ENCODE data around the gene NMT1.

The NMT1 gene

DNA sequence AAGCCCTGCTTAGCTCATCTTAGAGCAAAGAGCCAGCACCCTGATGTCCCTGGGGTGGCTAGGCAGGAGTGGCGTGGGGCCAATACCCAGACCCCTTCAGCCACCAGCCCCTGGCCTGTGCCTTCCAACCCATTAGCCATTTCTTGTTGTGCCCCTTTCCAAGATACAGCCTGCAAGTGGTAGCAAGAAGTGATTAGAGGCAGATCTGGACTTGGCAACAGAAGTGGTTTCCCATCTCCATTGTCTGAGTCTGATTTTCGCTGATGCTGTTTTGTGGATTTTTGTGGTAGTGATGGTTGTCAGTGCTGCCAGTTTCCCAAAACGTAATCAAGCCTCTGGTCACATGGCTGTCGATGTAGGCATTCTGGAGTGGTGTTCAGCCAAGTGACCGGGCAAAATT is 45.5 kb downstream of the NMT1 start:
- FAIRE-seq = no peak

DNA sequence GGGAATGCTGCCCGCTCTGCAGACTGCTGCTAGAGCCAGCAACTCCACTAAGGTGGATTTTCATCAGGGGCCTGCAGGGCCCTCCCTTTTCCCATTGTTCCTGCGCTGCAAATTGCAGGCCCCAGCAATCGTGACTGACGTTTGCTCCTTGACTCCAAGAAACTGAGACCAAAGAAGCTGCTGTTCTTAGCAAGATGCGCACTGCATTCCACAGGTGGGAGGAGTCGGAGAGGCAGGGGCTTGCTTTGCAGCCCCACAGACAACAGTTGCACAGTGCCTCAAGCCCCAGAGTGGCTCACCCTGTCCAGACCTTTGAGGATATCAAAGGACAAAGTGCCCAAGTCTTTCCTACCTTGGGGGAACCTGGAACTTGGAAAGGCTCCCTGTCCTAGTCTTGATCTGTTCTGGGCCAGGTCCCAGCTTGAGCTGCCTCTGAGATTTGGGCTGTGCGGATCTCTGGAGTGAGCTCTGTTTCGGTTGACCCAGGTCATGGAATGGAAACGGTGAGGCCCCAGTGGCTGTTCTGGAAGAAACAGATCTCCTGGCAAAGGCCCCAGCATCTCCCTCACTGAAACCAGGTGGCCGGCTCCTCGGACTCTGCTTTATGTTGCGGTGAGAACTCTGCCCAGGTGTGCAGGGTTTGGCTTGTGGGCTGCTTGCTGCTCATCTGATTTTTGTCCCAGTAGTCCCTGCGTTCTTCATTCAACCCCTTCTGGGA is 46.3 kb downstream of the NMT1 start:
- FAIRE-seq = no peak

DNA sequence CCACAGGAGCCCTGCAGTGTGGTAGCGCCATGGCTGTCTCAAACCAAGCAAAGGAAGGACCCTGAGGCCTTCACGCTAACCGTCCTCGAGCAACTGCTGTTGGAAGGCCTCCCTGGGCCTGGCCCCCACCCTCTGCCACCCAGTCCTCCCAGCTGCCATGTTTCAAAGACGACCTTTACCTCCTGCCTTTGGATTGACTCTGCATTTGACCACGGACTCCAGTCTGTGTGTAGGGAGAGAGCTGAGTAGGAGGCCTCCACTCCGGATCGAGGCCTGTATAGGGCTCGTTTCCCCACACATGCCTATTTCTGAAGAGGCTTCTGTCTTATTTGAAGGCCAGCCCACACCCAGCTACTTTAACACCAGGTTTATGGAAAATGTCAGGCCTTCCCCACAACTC is 46.9 kb downstream of the NMT1 start:
- no peak for FAIRE-seq

DNA sequence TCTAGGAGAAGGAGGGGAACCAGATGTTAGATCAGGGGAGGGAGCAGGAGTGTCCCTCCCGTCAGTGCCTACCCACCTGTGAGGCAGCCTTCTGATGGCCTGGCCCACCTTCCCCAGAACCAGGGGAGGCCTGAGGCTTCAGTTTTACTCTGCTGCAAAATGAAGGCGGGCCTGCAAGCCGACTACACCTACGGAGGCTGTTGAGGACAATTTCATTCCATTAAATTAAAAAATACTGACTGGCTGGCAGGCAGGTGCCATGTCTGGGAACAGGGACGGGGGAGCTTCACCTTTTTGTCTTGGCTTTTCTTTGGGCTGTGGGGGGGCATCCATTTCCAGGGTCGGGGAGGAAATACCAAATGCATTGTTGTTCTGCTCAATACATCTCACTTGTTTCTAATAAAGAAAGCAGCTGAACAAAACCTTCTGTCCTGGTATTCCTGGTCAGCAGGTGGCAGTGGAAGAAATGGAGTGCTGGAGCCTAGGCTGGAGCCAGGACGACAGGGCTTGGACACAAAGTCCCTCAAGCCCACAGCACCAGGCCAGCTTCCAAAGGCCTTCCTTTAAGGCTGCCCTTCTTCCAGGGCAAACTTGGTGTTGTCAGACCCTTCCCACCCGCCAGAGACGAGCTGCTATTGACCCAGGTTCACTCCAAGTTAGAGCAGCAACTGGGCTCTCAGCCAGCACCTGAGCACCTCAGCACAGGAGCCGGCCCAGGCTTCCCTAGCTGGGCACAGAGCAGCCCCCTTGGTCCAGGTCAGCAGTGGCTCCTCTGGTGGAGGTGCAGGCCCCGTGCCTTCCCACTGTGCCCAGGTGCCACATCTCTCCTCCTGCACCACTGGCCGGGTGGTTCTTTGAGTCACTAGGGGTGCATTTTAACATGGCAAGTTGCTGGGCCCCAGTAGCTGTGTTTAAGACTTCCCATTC is 47.7 kb downstream of the NMT1 start:
- no peak for FAIRE-seq

DNA sequence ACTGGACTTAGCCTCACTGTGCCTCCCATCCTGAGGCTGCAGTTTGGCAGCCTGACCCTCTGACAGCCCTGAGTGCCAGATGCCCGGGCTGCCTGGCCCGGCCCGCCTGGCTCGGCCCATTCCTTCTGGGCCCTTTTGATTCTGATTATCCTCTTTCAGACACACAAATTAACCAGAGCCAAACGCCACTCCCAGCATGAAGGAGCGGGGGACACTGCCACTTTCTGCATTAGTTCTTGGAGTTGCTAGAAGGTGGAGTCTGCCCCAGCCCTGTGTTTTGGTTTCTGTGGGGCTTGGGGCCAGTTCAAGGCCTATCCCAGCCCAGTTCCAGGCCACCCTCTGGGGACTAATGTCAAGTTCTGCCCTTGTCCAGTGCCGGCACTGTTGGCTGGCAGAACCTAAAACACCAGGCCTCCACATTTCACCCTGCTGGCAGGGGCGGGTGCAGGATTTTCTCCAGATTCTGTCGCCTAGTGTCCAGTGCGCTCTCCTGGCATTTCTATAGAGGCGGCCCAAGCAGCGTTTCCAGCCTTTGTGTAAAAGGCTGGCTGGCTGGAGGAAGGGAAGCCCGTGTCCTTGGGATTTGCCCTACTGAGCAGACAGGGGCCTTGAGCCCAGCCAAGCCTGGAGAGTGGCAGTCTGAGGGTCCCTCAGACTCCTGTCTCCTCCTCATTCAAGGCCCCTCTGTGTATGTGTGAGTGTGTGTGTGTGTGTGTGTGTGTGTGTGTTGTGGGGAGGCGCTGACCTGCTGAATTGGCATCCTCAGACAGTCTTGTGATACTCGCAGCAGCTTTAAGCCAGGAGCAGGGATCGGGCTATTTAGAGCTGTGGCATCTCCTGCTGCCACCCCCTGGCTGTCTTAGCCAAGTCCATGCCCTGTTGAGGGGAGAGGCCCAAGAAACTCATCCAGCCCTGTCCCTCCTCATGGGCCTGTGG is 49.8 kb downstream of the NMT1 start:
- no peak for FAIRE-seq

DNA sequence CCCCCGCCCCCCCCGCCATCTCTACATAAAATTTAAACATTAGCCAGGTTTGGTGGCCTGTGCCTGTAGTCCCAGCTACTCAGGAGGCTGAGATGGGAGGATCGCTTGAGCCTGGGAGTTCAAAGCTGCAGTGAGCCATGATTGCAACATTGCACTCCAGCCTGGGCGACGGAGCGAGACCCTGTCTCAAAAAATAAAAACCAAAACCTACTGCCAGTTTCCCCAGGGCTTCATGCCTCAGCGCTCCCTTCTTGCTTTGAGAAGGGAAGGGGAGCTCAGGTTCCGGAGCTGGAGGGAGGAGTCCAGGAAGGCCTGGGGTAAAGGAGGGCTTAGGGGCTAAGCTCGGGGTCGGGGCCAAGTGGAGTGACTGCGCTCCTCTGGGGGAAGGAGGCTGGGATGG is 50.7 kb downstream of the NMT1 start:
- FAIRE-seq = no peak

DNA sequence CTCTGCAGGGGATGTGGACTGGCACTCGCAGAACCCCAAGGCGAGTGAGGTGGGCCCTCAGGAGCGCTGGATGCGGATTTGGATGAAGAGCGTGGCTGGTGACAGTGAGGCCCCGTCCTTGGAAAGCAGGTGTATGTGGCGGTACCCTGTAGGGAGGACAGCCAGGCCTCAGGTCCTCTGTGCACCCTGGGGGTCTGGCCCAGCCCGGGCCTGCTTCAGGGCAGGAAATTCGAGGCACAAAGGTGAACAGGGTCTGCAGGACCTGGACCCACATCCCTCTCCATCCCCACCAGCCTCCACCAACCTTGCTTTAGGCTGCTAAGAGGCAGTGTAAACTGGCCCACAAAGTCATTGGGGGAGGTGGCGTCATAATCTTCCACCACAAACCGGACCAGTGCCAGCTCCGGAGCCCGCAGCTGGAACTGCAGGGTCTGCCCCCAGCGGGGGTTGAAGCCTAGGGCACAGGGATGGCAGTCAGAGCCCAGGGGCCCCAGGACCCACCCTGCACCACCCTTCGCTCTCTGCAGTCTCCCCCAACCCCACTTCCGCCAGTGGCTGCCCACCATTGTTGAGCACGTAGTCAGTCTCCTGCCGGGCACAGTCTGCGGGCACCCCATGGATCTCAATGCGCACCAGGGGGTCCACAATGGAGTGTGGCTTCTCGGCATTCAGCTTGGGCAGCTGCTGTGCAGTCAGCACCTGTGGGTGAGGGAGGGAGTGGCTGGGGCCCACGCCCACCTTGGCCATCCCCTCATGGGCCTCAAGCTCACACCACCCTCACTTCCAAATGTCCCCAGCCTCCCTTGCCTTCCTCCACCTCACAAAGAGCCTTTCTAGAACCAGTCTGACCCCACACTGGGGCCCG is 51.7 kb downstream of the NMT1 start:
- no peak for FAIRE-seq

DNA sequence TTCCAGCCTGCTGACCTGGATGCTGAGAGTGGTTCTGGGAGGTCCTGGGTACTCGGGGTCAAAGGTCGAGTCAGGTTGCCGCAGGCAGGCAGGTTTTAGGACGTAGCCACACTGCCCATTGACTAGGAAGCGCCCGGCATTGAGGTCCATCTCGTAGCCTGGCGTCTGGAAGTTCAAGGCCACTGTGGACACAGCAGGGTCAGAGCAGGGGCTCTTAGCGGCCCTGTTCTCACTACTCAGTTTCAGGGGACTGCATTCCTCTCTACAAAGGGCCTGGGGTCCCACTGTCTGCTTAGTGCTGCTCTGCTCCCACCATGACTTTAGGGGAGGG is 52.3 kb downstream of the NMT1 start:
- no peak for FAIRE-seq

DNA sequence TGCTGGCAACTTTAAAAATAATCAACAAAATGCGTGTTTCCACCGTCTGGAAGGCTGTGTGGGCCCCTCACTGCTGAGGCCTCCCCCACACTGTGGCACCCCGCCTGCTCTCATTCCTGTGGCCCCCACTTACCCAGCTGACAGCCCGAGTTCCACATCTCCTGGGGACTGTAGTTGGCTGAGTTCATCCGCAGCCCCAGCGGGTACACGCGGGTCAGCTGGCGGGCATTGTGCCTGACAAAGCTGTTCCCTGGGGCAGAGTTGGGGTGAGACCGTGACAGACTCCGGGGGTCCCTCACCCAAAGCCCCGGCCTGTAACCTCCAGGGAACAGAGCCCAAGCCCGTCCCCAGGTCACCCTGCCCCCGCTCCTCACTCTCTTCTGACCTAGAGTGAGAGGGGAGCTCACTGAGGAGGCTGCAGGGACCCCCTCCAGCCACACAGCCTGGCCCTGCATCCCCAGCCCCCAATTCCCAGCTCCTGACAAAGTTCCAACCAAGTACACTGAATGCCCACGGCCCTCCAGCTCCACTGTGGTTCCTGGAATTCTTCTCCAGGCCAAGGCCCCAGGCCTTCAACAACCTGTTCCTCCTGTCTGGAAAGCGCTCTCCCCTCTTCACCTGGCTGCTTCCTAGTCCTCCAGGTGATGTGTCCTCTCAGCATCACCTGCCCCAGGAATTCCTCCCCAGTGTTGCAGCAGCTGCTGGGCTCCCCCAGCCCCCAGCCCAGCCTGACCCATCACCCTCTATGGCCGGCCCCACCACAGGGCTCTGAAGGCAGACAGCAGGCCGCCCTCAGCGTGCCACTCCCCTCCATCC is 53.2 kb downstream of the NMT1 start:
- FAIRE-seq = no peak

DNA sequence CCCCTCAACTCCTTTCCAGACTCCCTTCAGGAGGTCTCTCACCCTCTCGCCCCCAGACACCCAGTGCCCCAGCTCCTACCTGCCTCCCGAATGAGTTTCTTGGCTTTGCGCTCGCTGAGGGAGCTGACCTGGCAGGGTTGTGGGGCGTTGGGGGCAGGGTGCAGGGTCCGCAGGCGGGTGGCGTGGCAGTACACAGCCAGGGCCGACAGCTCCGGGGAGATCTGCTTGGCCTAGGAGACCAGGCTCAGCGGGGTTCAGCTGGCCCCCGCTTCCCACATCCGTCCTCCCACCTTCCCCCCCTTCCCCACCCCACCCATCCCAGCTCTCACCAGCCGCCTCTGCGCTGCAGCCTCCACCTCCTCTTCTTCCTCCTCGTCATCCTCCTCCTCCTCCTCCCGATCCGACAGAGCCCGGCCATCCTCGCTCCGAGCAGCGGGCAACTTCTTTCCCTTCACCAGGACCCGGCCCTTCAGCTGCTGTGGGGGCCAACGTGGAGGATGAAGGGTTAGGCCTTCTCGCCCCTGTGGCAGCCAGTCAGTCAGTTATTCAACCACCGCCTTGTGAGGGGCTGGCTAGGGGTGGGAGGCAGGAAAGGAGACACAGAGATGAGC is 54.0 kb downstream of the NMT1 start:
- no peak for FAIRE-seq

DNA sequence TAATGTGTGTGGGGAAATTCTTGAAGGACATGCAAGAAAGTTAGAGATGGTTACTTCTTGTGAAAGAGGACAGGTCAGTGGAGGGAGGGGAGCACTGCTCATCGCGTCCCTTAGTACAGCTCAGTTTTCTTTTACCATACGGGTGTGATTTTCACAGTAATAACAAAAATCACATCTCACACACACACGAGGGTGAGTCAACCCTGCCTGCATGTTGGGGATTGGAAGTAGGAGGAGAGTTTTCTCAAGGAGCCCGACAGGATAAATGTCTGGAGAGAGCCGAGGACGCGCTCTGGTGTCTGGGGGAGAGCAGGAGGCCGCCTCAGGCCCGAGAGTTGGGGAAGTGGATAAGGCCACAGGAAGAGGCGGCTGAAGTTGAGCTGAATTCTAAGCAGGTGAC is 54.8 kb downstream of the NMT1 start:
- FAIRE-seq = no peak

DNA sequence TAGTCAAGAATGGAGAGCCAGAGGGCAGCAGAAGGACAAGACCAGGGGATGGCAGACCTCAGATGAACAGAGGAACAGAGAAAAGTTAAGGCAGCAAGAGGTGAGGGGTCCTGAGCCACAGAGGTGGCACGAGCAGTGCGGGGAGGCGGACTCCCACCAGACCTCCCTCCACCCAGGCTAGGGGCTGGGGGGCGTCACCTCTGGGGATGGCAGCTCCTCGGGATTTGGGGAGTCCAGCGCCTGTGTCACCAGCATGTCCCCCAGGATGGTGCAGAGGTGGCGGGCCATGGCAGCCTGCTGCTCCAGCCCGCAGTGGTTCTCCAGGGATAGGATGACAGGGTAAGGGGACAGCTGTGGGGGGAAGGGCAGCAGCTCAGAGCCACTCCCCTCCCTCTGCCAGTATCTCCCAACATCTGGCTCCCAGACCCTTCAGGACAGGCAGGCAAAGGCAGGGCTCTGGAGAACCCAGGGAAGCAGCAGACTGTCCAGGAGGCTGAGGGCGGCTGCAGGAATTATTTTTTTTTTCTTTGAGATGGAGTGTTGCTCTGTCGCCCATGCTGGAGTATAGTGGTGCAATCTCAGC is 55.4 kb downstream of the NMT1 start:
- no peak for FAIRE-seq

DNA sequence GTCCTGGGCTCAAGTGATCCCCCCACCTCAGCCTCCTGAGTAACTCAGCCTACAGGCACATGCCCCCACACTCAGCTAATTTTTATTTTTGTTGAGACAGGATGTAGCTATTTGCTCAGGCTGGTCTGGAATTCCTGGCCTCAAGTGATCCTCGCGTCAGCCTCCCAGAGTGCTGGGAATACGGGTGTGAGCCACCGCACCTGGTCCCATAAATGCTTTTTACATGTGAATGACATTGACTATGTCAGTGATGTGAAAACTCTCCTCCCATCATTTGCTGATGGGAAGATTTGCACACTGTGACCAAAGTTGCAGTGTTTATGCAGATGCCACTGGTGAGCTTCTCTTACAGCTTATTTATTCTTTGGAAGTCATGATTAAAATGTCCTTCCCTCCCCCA is 56.2 kb downstream of the NMT1 start:
- no peak for FAIRE-seq

DNA sequence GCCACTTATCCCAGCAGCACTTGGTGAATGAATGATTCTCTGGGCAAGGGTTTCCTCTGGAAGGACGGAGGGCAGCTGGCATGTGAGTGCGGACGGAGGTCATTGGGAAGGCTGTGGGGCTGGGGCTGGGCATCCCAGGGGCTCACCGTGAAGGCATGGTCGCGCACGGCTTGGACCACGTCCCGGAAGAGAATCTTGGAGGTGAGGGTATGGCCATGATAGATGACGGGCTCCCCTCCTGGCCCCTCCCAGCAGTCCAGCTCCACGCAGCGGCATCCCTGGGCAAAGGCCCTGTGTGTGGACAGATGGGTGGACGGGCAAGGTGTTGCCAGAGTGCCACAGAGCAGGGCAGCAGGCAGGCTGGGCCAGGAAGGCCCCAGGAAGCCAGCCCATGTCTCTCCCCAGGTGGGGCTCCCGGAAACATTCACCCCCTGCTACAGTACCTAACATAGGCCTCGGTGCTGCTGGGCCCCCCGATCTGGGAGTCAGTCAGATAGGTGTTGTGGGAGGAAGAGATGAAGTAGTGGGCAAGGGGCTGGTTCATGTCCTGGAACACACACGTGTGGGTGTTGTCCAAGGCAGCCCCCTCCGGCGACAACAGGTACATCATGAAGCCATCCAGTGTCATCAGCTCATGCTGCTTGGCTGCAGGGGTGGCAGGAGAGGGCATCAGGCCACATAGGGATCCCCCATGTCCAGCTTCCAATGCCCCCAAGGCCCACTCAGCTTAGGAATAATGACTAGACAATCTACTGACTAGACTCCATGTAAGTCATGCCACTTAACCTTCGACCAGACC is 56.9 kb downstream of the NMT1 start:
- no peak for FAIRE-seq

DNA sequence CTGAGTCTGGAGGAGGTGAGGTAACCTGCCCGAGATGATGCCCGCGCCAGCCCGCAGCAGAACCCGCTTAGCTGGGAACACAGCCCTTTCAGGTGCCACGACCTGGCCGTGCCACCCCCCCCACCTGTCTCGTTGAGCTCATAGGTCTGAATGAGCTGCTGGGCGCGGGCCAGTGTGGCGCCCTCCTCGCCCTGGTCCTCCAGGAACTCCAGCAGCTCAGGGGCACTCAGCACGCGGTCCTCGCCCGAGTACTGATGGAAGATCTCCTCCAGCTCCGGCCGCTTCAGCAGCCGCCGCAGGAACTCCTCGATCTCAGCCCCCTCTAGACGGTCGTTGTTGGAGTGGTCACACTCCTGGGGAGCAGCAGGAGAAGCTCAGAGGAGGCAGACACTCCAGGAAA is 57.6 kb downstream of the NMT1 start:
- FAIRE-seq = no peak

DNA sequence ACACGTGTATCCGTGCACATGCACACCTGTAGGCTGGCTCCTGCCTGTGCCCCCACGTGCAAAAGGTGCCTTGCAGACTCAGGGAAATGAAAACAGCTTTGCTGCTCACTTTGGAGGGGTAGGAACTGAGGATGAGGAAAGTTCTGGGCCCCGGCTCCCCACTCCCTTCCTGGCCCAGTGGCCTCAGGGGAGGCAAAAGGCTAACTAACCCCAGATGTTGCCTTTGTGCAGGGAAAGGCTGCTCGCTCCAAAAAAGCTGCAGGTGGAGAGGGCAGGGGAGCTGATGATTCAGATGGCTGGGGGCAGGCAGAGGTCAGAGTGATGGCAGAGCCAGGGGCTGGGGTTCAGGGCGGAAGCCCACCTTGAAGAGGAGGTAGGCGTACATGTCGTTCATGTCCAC is 58.8 kb downstream of the NMT1 start:
- FAIRE-seq = no peak

DNA sequence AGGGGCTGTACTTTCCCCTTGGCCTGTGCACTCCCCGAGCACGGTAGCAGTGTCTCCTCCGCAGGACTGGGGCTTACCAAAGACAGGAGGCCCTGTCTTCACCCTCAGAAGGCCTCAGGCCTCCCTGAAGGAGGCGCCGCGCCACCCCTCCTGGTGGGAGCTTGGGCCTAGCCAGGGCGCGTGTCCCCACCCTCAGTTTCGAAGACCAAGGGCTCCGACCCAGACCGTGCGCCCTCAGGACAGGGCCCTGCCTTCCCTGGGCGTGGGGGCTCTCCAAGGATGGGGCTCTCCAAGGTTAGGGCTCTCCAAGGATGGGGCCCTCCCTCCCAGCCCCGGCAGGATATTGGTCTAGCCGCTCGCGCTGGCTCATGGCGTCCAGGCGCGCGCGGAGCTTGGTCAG is 59.4 kb downstream of the NMT1 start:
- no peak for FAIRE-seq

DNA sequence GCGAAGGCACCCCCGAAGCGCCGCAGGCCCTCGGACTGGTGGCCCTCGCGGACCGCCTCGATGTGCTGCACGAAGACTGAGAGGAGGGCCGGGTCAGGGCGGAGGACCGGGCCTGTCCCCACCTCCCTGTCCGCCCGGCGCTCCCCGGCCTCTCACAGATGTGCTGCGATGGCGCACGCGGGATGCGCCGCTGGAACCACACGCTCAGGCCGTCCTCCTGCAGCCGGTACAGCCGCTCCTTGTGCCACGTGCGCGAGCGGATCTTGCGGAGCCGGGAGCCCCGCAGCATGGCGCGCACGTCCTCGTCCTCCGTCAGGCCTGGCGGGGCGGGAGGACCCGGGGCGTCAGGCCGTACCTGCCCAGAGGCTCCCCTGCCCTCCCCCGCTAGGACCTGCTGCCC is 59.9 kb downstream of the NMT1 start:
- FAIRE-seq = no peak

DNA sequence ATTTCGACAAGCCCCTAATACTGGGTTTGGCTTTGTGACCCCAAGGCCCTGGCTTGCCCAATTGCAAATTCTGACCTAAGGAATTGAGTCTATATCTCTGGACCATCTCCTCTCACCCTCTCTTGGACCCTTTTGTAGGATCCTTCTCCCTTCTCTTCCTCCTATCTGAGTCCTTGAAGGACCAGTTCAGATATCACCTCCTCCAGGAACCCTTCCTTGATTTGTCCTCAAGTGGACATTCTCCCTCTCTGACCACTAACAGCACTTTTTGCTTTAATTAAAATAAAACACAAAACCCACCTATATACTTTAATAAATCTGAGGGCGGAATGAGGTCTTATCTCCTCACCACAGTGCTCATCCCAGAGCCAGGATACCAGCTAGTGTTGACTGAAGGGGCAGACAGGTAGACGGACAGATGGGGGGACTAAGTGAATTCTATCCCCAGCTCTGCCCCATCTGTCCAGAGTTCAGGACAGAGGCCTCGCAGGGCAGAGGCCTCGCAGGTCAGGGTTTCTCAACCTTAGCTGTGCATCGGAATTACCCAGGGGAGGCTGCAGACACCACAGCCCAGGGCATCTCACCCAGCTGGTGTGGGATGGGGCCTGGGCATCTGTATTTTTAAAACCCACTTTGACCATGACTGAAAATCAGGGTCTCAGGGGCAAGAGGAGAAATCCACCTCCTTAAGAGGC is 62.1 kb downstream of the NMT1 start:
- FAIRE-seq = no peak

Data from islet of Langerhans (tissue), 1 donor.